SJSA1 (cell line): ENCODE measurements around the gene GRAMD1B. TPM values are rescaled to one million over a fixed set of nuclear protein-coding genes. Genes with fewer than 3 reads are reported as not detected.
"Not testable (repeated sequence)": the region's sequence is repeated elsewhere in the genome, so short reads cannot be mapped to it uniquely, and the experiment has no call there.

Experiments used
- DNase-seq, 2 experiments: peaks; one replicate each; pipeline ENCODE4 v3.0.0-alpha.2; 2015 to 2020; ENCODE audit warnings: low spot score in 2 of 2, low read depth in 1 of 2
- H3K27ac ChIP-seq: fragments of 250-450 bp; sonication (Bioruptor Pico); 2 replicates; pipeline ENCODE4 v1.5.1; 2020; ENCODE audit warnings: mild to moderate bottlenecking, moderate library complexity
- H3K27me3 ChIP-seq: fragments of 250-450 bp; sonication (Bioruptor Pico); replicated peaks from 2 replicates; pipeline ENCODE4 v1.5.1; 2020; ENCODE audit warnings: mild to moderate bottlenecking, moderate library complexity
- H3K36me3 ChIP-seq: fragments of 250-450 bp; sonication (Bioruptor Pico); 2 replicates; pipeline ENCODE4 v1.5.1; 2020; ENCODE audit warnings: mild to moderate bottlenecking
- H3K4me1 ChIP-seq: fragments of 250-450 bp; sonication (Bioruptor Pico); replicated peaks from 2 replicates; pipeline ENCODE4 v1.6.1; 2021; ENCODE audit warnings: mild to moderate bottlenecking
- H3K4me3 ChIP-seq: fragments of 250-450 bp; sonication (Bioruptor Pico); 2 replicates; pipeline ENCODE4 v1.5.1; 2020; ENCODE audit warnings: mild to moderate bottlenecking
- H3K9me3 ChIP-seq: fragments of 250-450 bp; sonication (Bioruptor Pico); replicated peaks from 2 replicates; pipeline ENCODE4 v1.5.1; 2020; ENCODE audit warnings: mild to moderate bottlenecking
- total RNA-seq: library from RNA; depleted of rRNA; stranded (reverse); fragments of >200 nt; shearing (Covaris generic); gene quantifications from 2 replicates; pipeline ENCODE4 v1.2.3, GENCODE V29; 2014; rRNA removed

Gene GRAMD1B
- total RNA-seq, 1 experiment from 2014 or later = 6.8 TPM

GRCh38 chr11:123659311-123659710 is 229.2 kb downstream of the GRAMD1B start:
- Histone ChIP-seq H3K9me3 (no peaks in the 10 kb centered on the region), H3K4me3 (no peak overlapping the region), H3K36me3 (no peaks in the 10 kb centered on the region), H3K27ac (no peak overlapping the region), H3K4me1 (0 out of 2 replicates have a peak, but pooled peaks cover under 1% of the 10 kb centered on the region), H3K27me3 (no peaks in the 10 kb centered on the region)
- no peak for DNase-seq

DNA sequence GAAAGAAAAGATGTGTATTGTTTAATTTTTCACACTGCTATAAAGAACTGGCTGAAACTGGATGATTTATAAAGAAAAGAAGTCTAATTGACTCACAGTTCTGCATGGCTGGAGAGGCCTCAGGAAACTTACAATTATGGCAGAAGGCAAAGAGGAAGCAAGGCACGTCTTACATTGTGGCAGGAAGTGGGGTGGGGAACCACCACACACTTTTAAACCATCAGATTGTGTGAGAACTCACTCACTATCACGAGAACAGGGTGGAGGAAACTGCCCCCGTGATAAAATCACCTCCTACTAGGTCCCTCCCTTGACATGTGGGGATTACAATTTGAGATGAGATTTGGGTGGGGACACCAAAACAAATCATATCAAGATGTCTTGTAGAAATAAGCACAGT is 229.9 kb downstream of the GRAMD1B start:
- DNase-seq, H3K36me3 ChIP-seq: not testable (repeated sequence)

DNA sequence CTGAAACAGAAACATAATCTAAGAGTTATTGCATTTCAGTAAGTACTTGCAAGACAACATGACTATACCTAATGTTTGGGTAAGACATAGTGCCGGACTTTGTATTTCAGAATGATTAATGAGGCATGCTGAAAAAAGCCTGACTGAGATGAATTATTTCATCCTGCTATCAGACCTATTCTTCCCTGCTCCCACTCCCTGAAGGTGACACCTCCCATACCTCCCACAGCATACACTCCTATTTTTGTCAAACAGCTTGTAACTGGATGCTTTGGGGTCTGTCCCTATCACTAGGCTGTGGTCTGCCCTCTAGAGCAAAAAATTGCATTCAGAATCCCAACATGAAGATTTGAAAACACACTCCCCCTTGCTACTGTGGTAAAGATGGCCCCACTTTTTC is 235.2 kb downstream of the GRAMD1B start:
- Histone ChIP-seq H3K9me3 (no peaks in the 10 kb centered on the region), H3K4me3 (no peak overlapping the region), H3K36me3 (no peaks in the 10 kb centered on the region), H3K27me3 (no peaks in the 10 kb centered on the region), H3K27ac (no peak overlapping the region), H3K4me1 (no peaks in the 10 kb centered on the region)
- no peak for DNase-seq

More for the DNA sequence above, 229.9 kb downstream of the GRAMD1B start:
- not testable (repeated sequence) for H3K27ac ChIP-seq, H3K27me3 ChIP-seq, H3K9me3 ChIP-seq, H3K4me1 ChIP-seq, H3K4me3 ChIP-seq

GRCh38 chr11:123670081-123670480 is 240.0 kb downstream of the GRAMD1B start:
- Histone ChIP-seq H3K4me1 (no peaks in the 10 kb centered on the region), H3K4me3 (no peak overlapping the region), H3K9me3 (no peaks in the 10 kb centered on the region), H3K36me3 (no peaks in the 10 kb centered on the region), H3K27me3 (no peaks in the 10 kb centered on the region), H3K27ac (no peak overlapping the region)
- no peak for DNase-seq

GRCh38 chr11:123671534-123671933 is 241.5 kb downstream of the GRAMD1B start:
- H3K4me1 ChIP-seq = no peaks in the 10 kb centered on the region
- DNase-seq = no peak

DNA sequence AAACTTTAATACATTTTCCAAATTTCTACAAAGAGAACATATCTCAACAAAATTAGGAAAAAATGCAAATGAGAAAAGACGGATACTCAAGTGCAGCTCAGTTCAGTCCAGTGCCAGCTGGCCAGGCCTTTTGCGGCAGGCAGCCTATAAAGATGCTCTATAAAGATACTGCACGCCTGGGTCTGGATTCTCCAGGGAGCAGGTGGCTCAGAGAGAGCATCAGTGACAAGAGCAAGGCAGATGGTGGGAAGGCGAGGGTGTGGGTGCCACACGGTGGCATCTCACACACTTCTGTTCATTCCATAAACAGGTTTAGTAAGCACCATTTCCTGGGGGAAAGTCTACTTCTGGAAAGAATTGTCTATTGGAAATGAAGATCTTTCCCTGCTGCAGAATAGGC is 242.5 kb downstream of the GRAMD1B start:
- Histone ChIP-seq H3K4me1 (no peaks in the 10 kb centered on the region), H3K4me3 (no peak overlapping the region), H3K27me3 (no peaks in the 10 kb centered on the region), H3K36me3 (no peaks in the 10 kb centered on the region), H3K9me3 (no peaks in the 10 kb centered on the region), H3K27ac (no peak overlapping the region)
- DNase-seq = no peak

More at GRCh38 chr11:123671534-123671933, 241.5 kb downstream of the GRAMD1B start:
- no peaks in the 10 kb centered on the region for H3K9me3 ChIP-seq
- no peak overlapping the region for H3K27ac ChIP-seq
- no peaks in the 10 kb centered on the region for H3K27me3 ChIP-seq
- H3K4me3 ChIP-seq = no peak overlapping the region
- no peaks in the 10 kb centered on the region for H3K36me3 ChIP-seq

DNA sequence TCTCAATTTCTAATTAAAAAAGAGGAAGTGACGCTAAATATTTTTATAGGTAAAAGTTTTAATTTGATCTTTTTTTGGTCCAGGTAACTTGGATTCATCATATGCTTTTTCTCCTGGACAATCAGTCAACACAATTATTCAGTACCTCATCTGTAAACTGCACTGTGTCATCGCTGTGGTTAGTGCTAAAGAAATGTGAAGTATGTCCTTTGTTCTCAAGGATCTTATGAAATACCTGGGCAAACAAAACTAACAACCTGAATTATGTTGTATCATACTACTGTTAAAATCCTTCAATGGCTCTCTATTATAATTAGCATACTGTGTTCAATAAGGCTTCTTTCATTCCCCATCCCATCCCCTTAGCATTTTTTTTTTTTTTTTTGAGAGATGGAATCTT is 244.2 kb downstream of the GRAMD1B start:
- DNase-seq = no peak
- Histone ChIP-seq H3K27me3 (no peaks in the 10 kb centered on the region), H3K9me3 (no peaks in the 10 kb centered on the region), H3K36me3 (no peaks in the 10 kb centered on the region), H3K4me3 (no peak overlapping the region), H3K4me1 (no peaks in the 10 kb centered on the region), H3K27ac (no peak overlapping the region)

Other genes starting within 250 kb of the GRAMD1B start
- 21.6 and 39.6 TPM in 2 replicates for gene CLMP, start 235.0 kb upstream of the GRAMD1B start, total RNA-seq
- 0.18 TPM in 1 of 2 replicates, not detected in the other for gene SCN3B, start 224.4 kb downstream of the GRAMD1B start, total RNA-seq